Activated T-helper 17 cell treated with anti-CD3 and anti-CD28 coated beads, Interleukin-2, amount 50 U/mL, for 72 hours (primary cell): ENCODE measurements around the gene GRID1. TPM values are rescaled to one million over a fixed set of nuclear protein-coding genes. Genes with fewer than 3 reads are reported as not detected.
"Not testable (repeated sequence)": the region's sequence is repeated elsewhere in the genome, so short reads cannot be mapped to it uniquely, and the experiment has no call there.

Source experiments
- ATAC-seq: fragments of 150-1000 bp; cut with Tn5 transposase; replicated peaks from 2 replicates; pipeline ENCODE4 v1.10.0; 2021; ENCODE audit warnings: mild to moderate bottlenecking, moderate library complexity
- H3K27ac Mint-ChIP-seq: one replicate; pipeline ENCODE4 v1.8.0; 2022; ENCODE audit warnings: mixed read lengths
- H3K27me3 Mint-ChIP-seq: one replicate; pipeline ENCODE4 v1.8.0; 2022; ENCODE audit warnings: mixed read lengths
- H3K36me3 Mint-ChIP-seq: one replicate; pipeline ENCODE4 v1.8.0; 2022; ENCODE audit warnings: low read depth, mild to moderate bottlenecking, mixed read lengths
- H3K4me1 Mint-ChIP-seq: one replicate; pipeline ENCODE4 v1.8.0; 2022; ENCODE audit warnings: mixed read lengths
- H3K4me3 Mint-ChIP-seq: one replicate; pipeline ENCODE4 v1.8.0; 2022; ENCODE audit warnings: mild to moderate bottlenecking, mixed read lengths
- H3K9me3 Mint-ChIP-seq: one replicate; pipeline ENCODE4 v1.8.0; 2022; ENCODE audit warnings: mixed read lengths
- total RNA-seq, 2 donors: library from RNA; stranded (reverse); gene quantifications; one replicate each; pipeline ENCODE4 v1.2.3, GENCODE V29; 2022

GRID1 gene
- total RNA-seq, 2 donors from 2014 or later = not detected

GRCh38 chr10:86098187-86098881 lies 268.3 kb downstream of the GRID1 start:
- Mint-ChIP-seq H3K4me1 (no peaks in the 10 kb centered on the region), H3K27ac (no peak overlapping the region), H3K36me3 (no peaks in the 10 kb centered on the region), H3K9me3 (no peaks in the 10 kb centered on the region), H3K4me3 (no peak overlapping the region), H3K27me3 (peaks cover 3% of the 10 kb centered on the region)
- no peak for ATAC-seq

- H3K27ac Mint-ChIP-seq, H3K4me1 Mint-ChIP-seq, H3K4me3 Mint-ChIP-seq, H3K9me3 Mint-ChIP-seq, H3K36me3 Mint-ChIP-seq, H3K27me3 Mint-ChIP-seq, ATAC-seq: not testable (repeated sequence)
Observed at GRCh38 chr10:86095061-86095460, 271.5 kb downstream of the GRID1 start.

- H3K36me3 Mint-ChIP-seq, H3K9me3 Mint-ChIP-seq, H3K27ac Mint-ChIP-seq, ATAC-seq, H3K4me1 Mint-ChIP-seq, H3K4me3 Mint-ChIP-seq: not testable (repeated sequence)
- H3K27me3 Mint-ChIP-seq = peaks cover 17% of the 10 kb centered on the region
Observed at GRCh38 chr10:86092311-86092710, 274.3 kb downstream of the GRID1 start.

- Mint-ChIP-seq H3K27me3 (peaks cover 21% of the 10 kb centered on the region), H3K36me3 (no peaks in the 10 kb centered on the region), H3K4me3 (no peak overlapping the region), H3K27ac (no peak overlapping the region), H3K9me3 (no peaks in the 10 kb centered on the region), H3K4me1 (no peaks in the 10 kb centered on the region)
- no peak for ATAC-seq
Observed at GRCh38 chr10:86091216-86091615, 275.4 kb downstream of the GRID1 start.

- Mint-ChIP-seq H3K9me3 (no peaks in the 10 kb centered on the region), H3K4me3 (no peak overlapping the region), H3K36me3 (no peaks in the 10 kb centered on the region), H3K27ac (no peak overlapping the region), H3K4me1 (no peaks in the 10 kb centered on the region), H3K27me3 (peaks cover 23% of the 10 kb centered on the region)
- ATAC-seq = no peak
Observed at GRCh38 chr10:86090807-86091206, 275.8 kb downstream of the GRID1 start.

- Mint-ChIP-seq H3K4me1 (no peaks in the 10 kb centered on the region), H3K27ac (no peak overlapping the region), H3K4me3 (no peak overlapping the region), H3K36me3 (no peaks in the 10 kb centered on the region), H3K27me3 (peaks cover 30% of the 10 kb centered on the region), H3K9me3 (no peaks in the 10 kb centered on the region)
- ATAC-seq = no peak
Observed at GRCh38 chr10:86087716-86088115, 278.9 kb downstream of the GRID1 start.

- Mint-ChIP-seq H3K9me3 (no peaks in the 10 kb centered on the region), H3K36me3 (no peaks in the 10 kb centered on the region), H3K4me1 (no peaks in the 10 kb centered on the region), H3K27ac (no peak overlapping the region), H3K4me3 (no peak overlapping the region), H3K27me3 (peaks cover 32% of the 10 kb centered on the region)
- no peak for ATAC-seq
Observed at GRCh38 chr10:86086418-86086817, 280.2 kb downstream of the GRID1 start.

GRCh38 chr10:86085686-86086085 lies 280.9 kb downstream of the GRID1 start:
- H3K4me3 Mint-ChIP-seq = no peak overlapping the region
- no peaks in the 10 kb centered on the region for H3K9me3 Mint-ChIP-seq
- no peaks in the 10 kb centered on the region for H3K36me3 Mint-ChIP-seq
- no peaks in the 10 kb centered on the region for H3K4me1 Mint-ChIP-seq
- H3K27ac Mint-ChIP-seq = no peak overlapping the region
- no peak for ATAC-seq
- peaks cover 32% of the 10 kb centered on the region for H3K27me3 Mint-ChIP-seq

GRCh38 chr10:86085136-86085535 lies 281.5 kb downstream of the GRID1 start:
- no peaks in the 10 kb centered on the region for H3K4me1 Mint-ChIP-seq
- no peak for ATAC-seq
- peaks cover 32% of the 10 kb centered on the region for H3K27me3 Mint-ChIP-seq
- no peak overlapping the region for H3K4me3 Mint-ChIP-seq
- no peaks in the 10 kb centered on the region for H3K9me3 Mint-ChIP-seq
- no peak overlapping the region for H3K27ac Mint-ChIP-seq
- no peaks in the 10 kb centered on the region for H3K36me3 Mint-ChIP-seq

- no peaks in the 10 kb centered on the region for H3K9me3 Mint-ChIP-seq
- H3K36me3 Mint-ChIP-seq = no peaks in the 10 kb centered on the region
- no peak overlapping the region for H3K27ac Mint-ChIP-seq
- no peak for ATAC-seq
- no peaks in the 10 kb centered on the region for H3K4me1 Mint-ChIP-seq
- peaks cover 34% of the 10 kb centered on the region for H3K27me3 Mint-ChIP-seq
- no peak overlapping the region for H3K4me3 Mint-ChIP-seq
Observed at GRCh38 chr10:86084585-86084984, 282.0 kb downstream of the GRID1 start.

GRCh38 chr10:86083664-86084175 lies 282.9 kb downstream of the GRID1 start:
- peaks cover 32% of the 10 kb centered on the region for H3K27me3 Mint-ChIP-seq
- no peaks in the 10 kb centered on the region for H3K4me1 Mint-ChIP-seq
- no peaks in the 10 kb centered on the region for H3K9me3 Mint-ChIP-seq
- H3K27ac Mint-ChIP-seq = no peak overlapping the region
- ATAC-seq = no peak
- H3K4me3 Mint-ChIP-seq = no peak overlapping the region
- H3K36me3 Mint-ChIP-seq = no peaks in the 10 kb centered on the region

- no peak for ATAC-seq
- no peaks in the 10 kb centered on the region for H3K4me1 Mint-ChIP-seq
- H3K27me3 Mint-ChIP-seq = peaks cover 27% of the 10 kb centered on the region
- no peaks in the 10 kb centered on the region for H3K9me3 Mint-ChIP-seq
- no peaks in the 10 kb centered on the region for H3K36me3 Mint-ChIP-seq
- H3K27ac Mint-ChIP-seq = no peak overlapping the region
- no peak overlapping the region for H3K4me3 Mint-ChIP-seq
Observed at GRCh38 chr10:86083206-86083605, 283.4 kb downstream of the GRID1 start.

- no peaks in the 10 kb centered on the region for H3K36me3 Mint-ChIP-seq
Observed at GRCh38 chr10:86082556-86082955, 284.0 kb downstream of the GRID1 start.

GRCh38 chr10:86079088-86079487 lies 287.5 kb downstream of the GRID1 start:
- H3K4me3 Mint-ChIP-seq = no peak overlapping the region
- peaks cover 25% of the 10 kb centered on the region for H3K27me3 Mint-ChIP-seq
- H3K4me1 Mint-ChIP-seq = no peaks in the 10 kb centered on the region
- no peaks in the 10 kb centered on the region for H3K9me3 Mint-ChIP-seq
- no peaks in the 10 kb centered on the region for H3K36me3 Mint-ChIP-seq
- no peak overlapping the region for H3K27ac Mint-ChIP-seq
- no peak for ATAC-seq

More at GRCh38 chr10:86082556-86082955, 284.0 kb downstream of the GRID1 start:
- no peak for ATAC-seq
- Mint-ChIP-seq H3K27me3 (peaks cover 22% of the 10 kb centered on the region), H3K9me3 (no peaks in the 10 kb centered on the region), H3K4me3 (no peak overlapping the region), H3K27ac (no peak overlapping the region), H3K4me1 (no peaks in the 10 kb centered on the region)

GRCh38 chr10:86078639-86079035 lies 288.0 kb downstream of the GRID1 start:
- Mint-ChIP-seq H3K4me3 (no peak overlapping the region), H3K36me3 (no peaks in the 10 kb centered on the region), H3K4me1 (no peaks in the 10 kb centered on the region), H3K9me3 (no peaks in the 10 kb centered on the region), H3K27ac (no peak overlapping the region), H3K27me3 (peaks cover 22% of the 10 kb centered on the region)
- no peak for ATAC-seq
